ENCODE results near the gene TMEM63B.
"Not testable (repeated sequence)": the region's sequence is repeated elsewhere in the genome, so short reads cannot be mapped to it uniquely, and the experiment has no call there.

Gene TMEM63B

GRCh38 chr6:44094403-44095242 lies 32.7 kb upstream of the TMEM63B start:
- DNase-seq: no peak

- DNase-seq: not testable (repeated sequence)
These were observed 32.1 kb upstream of the TMEM63B start for GRCh38 chr6:44095243-44095623.

GRCh38 chr6:44096612-44097011 lies 30.7 kb upstream of the TMEM63B start:
- peak; percentile 67 to 72 for DNase-seq

- DNase-seq: no peak
These were observed 29.5 kb upstream of the TMEM63B start for GRCh38 chr6:44097782-44098317.

- no peak for DNase-seq
These were observed 28.2 kb upstream of the TMEM63B start for GRCh38 chr6:44099192-44099591.

GRCh38 chr6:44100088-44100550 lies 27.2 kb upstream of the TMEM63B start:
- DNase-seq: no peak

- DNase-seq: no peak
These were observed 25.5 kb upstream of the TMEM63B start for GRCh38 chr6:44101832-44102231.

- no peak for DNase-seq
These were observed 24.8 kb upstream of the TMEM63B start for GRCh38 chr6:44102527-44102926.

GRCh38 chr6:44104481-44105021 lies 22.8 kb upstream of the TMEM63B start:
- DNase-seq: no peak

- no peak for DNase-seq
These were observed 22.2 kb upstream of the TMEM63B start for GRCh38 chr6:44105146-44105545.

GRCh38 chr6:44105993-44106740 lies 21.2 kb upstream of the TMEM63B start:
- no peak for DNase-seq

- DNase-seq: no peak
These were observed 20.3 kb upstream of the TMEM63B start for GRCh38 chr6:44107017-44107416.

- DNase-seq: no peak
These were observed 18.9 kb upstream of the TMEM63B start for GRCh38 chr6:44108471-44108870.

- DNase-seq: no peak
These were observed 18.1 kb upstream of the TMEM63B start for GRCh38 chr6:44109212-44109611.

- DNase-seq: no peak
These were observed 17.2 kb upstream of the TMEM63B start for GRCh38 chr6:44110005-44110676.

- DNase-seq: no peak
These were observed 16.4 kb upstream of the TMEM63B start for GRCh38 chr6:44110966-44111365.

- no peak for DNase-seq
These were observed 15.6 kb upstream of the TMEM63B start for GRCh38 chr6:44111434-44112417.

- DNase-seq: no peak
These were observed 13.9 kb upstream of the TMEM63B start for GRCh38 chr6:44113414-44113813.

- no peak for DNase-seq
These were observed 11.5 kb upstream of the TMEM63B start for GRCh38 chr6:44115866-44116265.

- no peak for DNase-seq
These were observed 10.5 kb upstream of the TMEM63B start for GRCh38 chr6:44116641-44117382.
